C4-2B (cell line): ENCODE data around the gene PTRH1.

ENCODE experiments used
- ZFX ChIP-seq: fragments of 450-650 bp; IDR thresholded peaks from 2 replicates; pipeline ENCODE4 v1.6.1; 2017
- TF ChIP-seq, protein P1 (sequence below): fragments of 450-650 bp; conservative IDR thresholded peaks from 2 replicates; pipeline ENCODE4 v1.5.1; 2017; ENCODE audit warnings: mild to moderate bottlenecking

- TF ChIP-seq, protein P1, sequence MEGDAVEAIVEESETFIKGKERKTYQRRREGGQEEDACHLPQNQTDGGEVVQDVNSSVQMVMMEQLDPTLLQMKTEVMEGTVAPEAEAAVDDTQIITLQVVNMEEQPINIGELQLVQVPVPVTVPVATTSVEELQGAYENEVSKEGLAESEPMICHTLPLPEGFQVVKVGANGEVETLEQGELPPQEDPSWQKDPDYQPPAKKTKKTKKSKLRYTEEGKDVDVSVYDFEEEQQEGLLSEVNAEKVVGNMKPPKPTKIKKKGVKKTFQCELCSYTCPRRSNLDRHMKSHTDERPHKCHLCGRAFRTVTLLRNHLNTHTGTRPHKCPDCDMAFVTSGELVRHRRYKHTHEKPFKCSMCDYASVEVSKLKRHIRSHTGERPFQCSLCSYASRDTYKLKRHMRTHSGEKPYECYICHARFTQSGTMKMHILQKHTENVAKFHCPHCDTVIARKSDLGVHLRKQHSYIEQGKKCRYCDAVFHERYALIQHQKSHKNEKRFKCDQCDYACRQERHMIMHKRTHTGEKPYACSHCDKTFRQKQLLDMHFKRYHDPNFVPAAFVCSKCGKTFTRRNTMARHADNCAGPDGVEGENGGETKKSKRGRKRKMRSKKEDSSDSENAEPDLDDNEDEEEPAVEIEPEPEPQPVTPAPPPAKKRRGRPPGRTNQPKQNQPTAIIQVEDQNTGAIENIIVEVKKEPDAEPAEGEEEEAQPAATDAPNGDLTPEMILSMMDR = no peak
- no peak for TF ChIP-seq ZFX
These were observed 2.3 kb upstream of the PTRH1 start for GRCh38 chr9:127717766-127718165.
